CD14-positive monocyte (primary cell): ENCODE results near the gene CPA3. TPM values are rescaled to one million over a fixed set of nuclear protein-coding genes. Genes with fewer than 3 reads are reported as not detected.

Source experiments
- DNase-seq, 3 donors: peaks; one replicate each; pipeline ENCODE4 v3.0.0-alpha.2; 2011 to 2022
- H2AFZ ChIP-seq: 2 replicates; pipeline ENCODE4 v1.6.0; 2012; ENCODE audit warnings: mild to moderate bottlenecking, low read depth, low read length, inconsistent platforms; ENCODE audit not compliant: insufficient read depth, poor library complexity, severe bottlenecking
- H3K27ac ChIP-seq, 2 donors: 1 replicate in 1 of 2; 2 replicates in 1 of 2; pipeline ENCODE4 v1.5.1; 2012 to 2013; ENCODE audit warnings: low read length in 2 of 2, control low read depth in 1 of 2, inconsistent platforms in 1 of 2, low read depth in 1 of 2, mild to moderate bottlenecking in 1 of 2
- H3K27me3 ChIP-seq, 2 donors: one replicate each; pipeline versions ENCODE4 v1.6.0 to v1.6.1; 2011 to 2013; ENCODE audit warnings: low read length in 2 of 2; ENCODE audit not compliant: control insufficient read depth in 2 of 2, insufficient read depth in 2 of 2
- H3K36me3 ChIP-seq, 2 donors: replicated peaks in 1 of 2; 1 replicate in 1 of 2; 2 replicates in 1 of 2; pipeline versions ENCODE4 v1.5.1 to v1.6.1; 2012 to 2013; ENCODE audit warnings: low read length in 2 of 2, control low read depth in 1 of 2, inconsistent platforms in 1 of 2, mild to moderate bottlenecking in 1 of 2; ENCODE audit not compliant: insufficient read depth in 2 of 2, control insufficient read depth in 1 of 2
- H3K4me1 ChIP-seq, 2 donors: 1 replicate in 1 of 2; 2 replicates in 1 of 2; pipeline versions ENCODE4 v1.5.1 to v1.6.1; 2012 to 2013; ENCODE audit warnings: low read length in 2 of 2, control low read depth in 1 of 2, inconsistent platforms in 1 of 2, mild to moderate bottlenecking in 1 of 2, moderate library complexity in 1 of 2; ENCODE audit not compliant: insufficient read depth in 2 of 2, control insufficient read depth in 1 of 2
- H3K4me2 ChIP-seq: replicated peaks from 2 replicates; pipeline ENCODE3; 2012; ENCODE audit warnings: low read length, moderate library complexity, mild to moderate bottlenecking; ENCODE audit not compliant: poor library complexity, severe bottlenecking; ENCODE audit errors: extremely low read depth
- H3K4me3 ChIP-seq, 3 experiments: fragments of 200-600 bp in 1 of 3; sonication (generic) in 1 of 3; replicated peaks in 1 of 3; 1 replicate in 2 of 3; 2 replicates in 1 of 3; pipeline ENCODE4 v1.5.1; 2011 to 2013; ENCODE audit warnings: low read length in 3 of 3, mild to moderate bottlenecking in 3 of 3, control low read depth in 2 of 3, low read depth in 2 of 3, inconsistent platforms in 1 of 3, moderate library complexity in 1 of 3
- H3K79me2 ChIP-seq: 2 replicates; pipeline ENCODE4 v1.6.0; 2012; ENCODE audit warnings: mild to moderate bottlenecking, control low read depth, inconsistent platforms, low read length, moderate library complexity; ENCODE audit not compliant: insufficient read depth
- H3K9ac ChIP-seq: 2 replicates; pipeline ENCODE4 v1.6.0; 2017; ENCODE audit warnings: low read length, mild to moderate bottlenecking; ENCODE audit not compliant: insufficient read depth, poor library complexity, severe bottlenecking
- H3K9me3 ChIP-seq, 2 donors: replicated peaks in 1 of 2; 1 replicate in 1 of 2; 2 replicates in 1 of 2; pipeline versions ENCODE4 v1.5.1 to v1.6.1; 2012 to 2013; ENCODE audit warnings: low read length in 2 of 2, control low read depth in 1 of 2; ENCODE audit not compliant: control insufficient read depth in 1 of 2, insufficient read depth in 1 of 2
- H4K20me1 ChIP-seq: 2 replicates; pipeline ENCODE4 v1.6.0; 2012; ENCODE audit warnings: mild to moderate bottlenecking, low read length, control low read depth, moderate library complexity; ENCODE audit not compliant: insufficient read depth
- H3K27ac Mint-ChIP-seq, 7 donors: one replicate each; pipeline ENCODE4 v1.8.0; 2020; ENCODE audit warnings: mild to moderate bottlenecking in 7 of 7, mixed read lengths in 7 of 7, moderate library complexity in 6 of 7, inconsistent platforms in 2 of 7
- H3K27me3 Mint-ChIP-seq, 3 donors: one replicate each; pipeline ENCODE4 v1.8.0; 2021 to 2022; ENCODE audit warnings: low read depth in 3 of 3, mild to moderate bottlenecking in 3 of 3, mixed read lengths in 3 of 3, moderate library complexity in 3 of 3, inconsistent platforms in 1 of 3
- H3K36me3 Mint-ChIP-seq, 2 donors: one replicate each; pipeline ENCODE4 v1.8.0; 2020; ENCODE audit warnings: mixed read lengths in 2 of 2, inconsistent platforms in 1 of 2, mild to moderate bottlenecking in 1 of 2
- H3K4me1 Mint-ChIP-seq: one replicate; pipeline ENCODE4 v1.8.0; 2020; ENCODE audit warnings: mild to moderate bottlenecking, mixed read lengths
- H3K4me3 Mint-ChIP-seq, 2 donors: one replicate each; pipeline ENCODE4 v1.8.0; 2020; ENCODE audit warnings: mild to moderate bottlenecking in 2 of 2, mixed read lengths in 2 of 2, moderate library complexity in 1 of 2
- H3K9me3 Mint-ChIP-seq, 7 donors: one replicate each; pipeline ENCODE4 v1.8.0; 2020 to 2022; ENCODE audit warnings: mixed read lengths in 7 of 7, mild to moderate bottlenecking in 6 of 7, moderate library complexity in 6 of 7, inconsistent platforms in 2 of 7
- WGBS: methylation state at CpG from one replicate; pipeline ENCODE4 v1.1.5; 2013; ENCODE audit warnings: missing lambda C conversion rate; ENCODE audit not compliant: insufficient coverage; 5-methylcytosine and 5-hydroxymethylcytosine counted together
- intact Hi-C, 2 donors: fragments of 100-400 bp; cut with micrococcal nuclease; formaldehyde crosslinking; loops; one replicate each; pipeline versions ENCODE4 v1.15.0 to v1.15.1; 2023
- polyA plus RNA-seq, 3 donors: library from polyadenylated mRNA; depleted of rRNA in 1 of 3; unstranded in 2 of 3; stranded (reverse) in 1 of 3; fragments of 300-500 nt in 2 of 3; fragments of >200 nt in 1 of 3; fragmentation: Illumina TruSeq in 2 of 3; gene quantifications; 1 replicate in 2 of 3; 2 replicates in 1 of 3; pipeline ENCODE4 v1.2.3, GENCODE V29; 2012 to 2021
- TF ChIP-seq, protein P1 (sequence below): fragments of 200-600 bp; IDR thresholded peaks from one replicate; pipeline ENCODE4 v1.8.0; 2022; ENCODE audit warnings: antibody characterized with exemption, mild to moderate bottlenecking

Gene CPA3
- polyA plus RNA-seq, 3 donors, result not detected

DNA sequence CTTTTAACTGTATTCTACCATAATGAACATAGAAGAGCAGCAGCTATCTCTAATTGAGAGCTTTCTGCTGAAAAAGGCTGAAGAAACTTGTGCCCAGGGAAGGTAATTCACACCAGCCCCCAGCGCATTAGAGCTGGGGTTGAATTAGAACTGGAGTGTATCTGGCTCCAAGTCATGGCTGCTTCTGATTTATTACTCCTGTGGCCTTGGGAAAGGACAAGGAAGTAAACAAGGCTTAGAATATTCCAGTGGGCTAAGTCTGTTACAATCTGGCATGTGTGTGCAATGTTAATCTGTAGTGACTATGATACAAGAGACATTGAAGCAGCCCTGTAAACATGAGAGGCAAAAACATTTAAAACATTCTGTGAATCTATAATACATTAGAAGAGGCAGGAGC is 18.1 kb downstream of the CPA3 start:
- TF ChIP-seq, protein P1, sequence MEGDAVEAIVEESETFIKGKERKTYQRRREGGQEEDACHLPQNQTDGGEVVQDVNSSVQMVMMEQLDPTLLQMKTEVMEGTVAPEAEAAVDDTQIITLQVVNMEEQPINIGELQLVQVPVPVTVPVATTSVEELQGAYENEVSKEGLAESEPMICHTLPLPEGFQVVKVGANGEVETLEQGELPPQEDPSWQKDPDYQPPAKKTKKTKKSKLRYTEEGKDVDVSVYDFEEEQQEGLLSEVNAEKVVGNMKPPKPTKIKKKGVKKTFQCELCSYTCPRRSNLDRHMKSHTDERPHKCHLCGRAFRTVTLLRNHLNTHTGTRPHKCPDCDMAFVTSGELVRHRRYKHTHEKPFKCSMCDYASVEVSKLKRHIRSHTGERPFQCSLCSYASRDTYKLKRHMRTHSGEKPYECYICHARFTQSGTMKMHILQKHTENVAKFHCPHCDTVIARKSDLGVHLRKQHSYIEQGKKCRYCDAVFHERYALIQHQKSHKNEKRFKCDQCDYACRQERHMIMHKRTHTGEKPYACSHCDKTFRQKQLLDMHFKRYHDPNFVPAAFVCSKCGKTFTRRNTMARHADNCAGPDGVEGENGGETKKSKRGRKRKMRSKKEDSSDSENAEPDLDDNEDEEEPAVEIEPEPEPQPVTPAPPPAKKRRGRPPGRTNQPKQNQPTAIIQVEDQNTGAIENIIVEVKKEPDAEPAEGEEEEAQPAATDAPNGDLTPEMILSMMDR, result no peak
- H3K36me3 ChIP-seq, result no peaks in the 10 kb centered on the region
- no peaks in the 10 kb centered on the region for H3K27me3 ChIP-seq
- WGBS, result 100% methylated on average over 1 of the region's 1 CpG
- no peak overlapping the region for H3K4me3 Mint-ChIP-seq
- H3K4me2 ChIP-seq, result no peak overlapping the region
- no peaks in the 10 kb centered on the region for H3K27me3 Mint-ChIP-seq
- no peak overlapping the region for H3K4me3 ChIP-seq
- H3K4me1 Mint-ChIP-seq, result no peaks in the 10 kb centered on the region
- no peaks in the 10 kb centered on the region for H3K79me2 ChIP-seq
- H3K9ac ChIP-seq, result no peak overlapping the region
- no peaks in the 10 kb centered on the region for H3K4me1 ChIP-seq
- no peak overlapping the region for H2AFZ ChIP-seq
- H4K20me1 ChIP-seq, result no peaks in the 10 kb centered on the region
- H3K27ac ChIP-seq, result no peak overlapping the region
- no peaks in the 10 kb centered on the region for H3K36me3 Mint-ChIP-seq
- intact Hi-C loops, result no loop called here
- no peaks in the 10 kb centered on the region for H3K9me3 ChIP-seq
- no peak overlapping the region for H3K27ac Mint-ChIP-seq
- no peaks in the 10 kb centered on the region for H3K9me3 Mint-ChIP-seq
- no peak for DNase-seq

DNA sequence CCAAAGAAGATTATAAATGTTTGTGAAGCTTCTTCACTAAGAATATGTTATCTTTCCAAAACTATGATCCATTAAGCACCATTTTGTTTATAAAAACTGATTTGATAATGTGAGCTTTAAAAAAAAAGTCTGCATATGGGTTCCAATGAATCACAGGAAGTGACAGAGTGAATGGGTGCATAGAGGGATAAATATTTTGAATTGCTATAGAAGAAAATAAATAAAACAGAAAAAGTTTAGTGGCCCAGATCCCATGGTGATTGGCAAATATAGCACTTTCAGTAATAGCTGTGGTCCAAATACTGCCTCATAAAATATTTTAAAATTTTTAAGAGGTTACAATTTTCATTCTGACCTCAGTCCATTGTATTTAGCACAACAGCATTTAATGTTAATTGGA is 19.2 kb downstream of the CPA3 start:
- no peak overlapping the region for H3K4me3 Mint-ChIP-seq
- H3K9me3 Mint-ChIP-seq, result no peaks in the 10 kb centered on the region

More for the DNA sequence above, 19.2 kb downstream of the CPA3 start:
- Histone ChIP-seq H4K20me1 (no peaks in the 10 kb centered on the region), H3K27ac (no peak overlapping the region), H3K9me3 (no peaks in the 10 kb centered on the region), H3K4me2 (no peak overlapping the region), H3K79me2 (no peaks in the 10 kb centered on the region), H3K4me3 (no peak overlapping the region), H3K36me3 (no peaks in the 10 kb centered on the region), H3K9ac (no peak overlapping the region), H3K4me1 (no peaks in the 10 kb centered on the region), H2AFZ (no peak overlapping the region), H3K27me3 (no peaks in the 10 kb centered on the region)
- no peak for DNase-seq
- no peaks in the 10 kb centered on the region for H3K36me3 Mint-ChIP-seq
- TF ChIP-seq, protein P1, result no peak
- no peak overlapping the region for H3K27ac Mint-ChIP-seq
- no peaks in the 10 kb centered on the region for H3K4me1 Mint-ChIP-seq
- intact Hi-C loops, result no loop called here
- H3K27me3 Mint-ChIP-seq, result no peaks in the 10 kb centered on the region
